Activated CD4-positive, alpha-beta memory T cell treated with anti-CD3 and anti-CD28 coated beads, Interleukin-2, amount 10 ng/mL, durations not matched to agents 7 days and 5 days (primary cell): ENCODE data around the gene MERTK. TPM values are rescaled to one million over a fixed set of nuclear protein-coding genes. Genes with fewer than 3 reads are reported as not detected.

Experiments
- CTCF ChIA-PET: fragments of 350-600 bp; sonication (Branson Sonifier 250); formaldehyde crosslinking; loops from one replicate; lab custom pipeline; 2021; ENCODE audit warnings: antibody characterized with exemption, inconsistent platforms; lab: Charles Lee
- POLR2A ChIA-PET: fragments of 350-600 bp; sonication (Branson Sonifier 250); formaldehyde crosslinking; loops from one replicate; lab custom pipeline; 2021; ENCODE audit warnings: antibody characterized with exemption; lab: Charles Lee
- DNase-seq: peaks from one replicate; pipeline ENCODE4 v3.0.0-alpha.2; 2020
- H3K27ac Mint-ChIP-seq: one replicate; pipeline ENCODE4 v1.8.0; 2021; ENCODE audit warnings: mild to moderate bottlenecking, mixed read lengths
- H3K27me3 Mint-ChIP-seq: one replicate; pipeline ENCODE4 v1.8.0; 2021; ENCODE audit warnings: mixed read lengths
- H3K36me3 Mint-ChIP-seq: one replicate; pipeline ENCODE4 v1.8.0; 2021; ENCODE audit warnings: low read depth, mixed read lengths
- H3K4me1 Mint-ChIP-seq: one replicate; pipeline ENCODE4 v1.8.0; 2021; ENCODE audit warnings: mixed read lengths
- H3K4me3 Mint-ChIP-seq: one replicate; pipeline ENCODE4 v1.8.0; 2021; ENCODE audit warnings: mild to moderate bottlenecking, mixed read lengths
- H3K9me3 Mint-ChIP-seq: one replicate; pipeline ENCODE4 v1.8.0; 2021; ENCODE audit warnings: mixed read lengths
- total RNA-seq, 2 experiments: library from RNA; stranded (reverse); gene quantifications; one replicate each; pipeline ENCODE4 v1.2.3, GENCODE V29; 2021

Gene MERTK
- total RNA-seq, 2 experiments from 2014 or later = 0.20 to 0.35 TPM

DNA sequence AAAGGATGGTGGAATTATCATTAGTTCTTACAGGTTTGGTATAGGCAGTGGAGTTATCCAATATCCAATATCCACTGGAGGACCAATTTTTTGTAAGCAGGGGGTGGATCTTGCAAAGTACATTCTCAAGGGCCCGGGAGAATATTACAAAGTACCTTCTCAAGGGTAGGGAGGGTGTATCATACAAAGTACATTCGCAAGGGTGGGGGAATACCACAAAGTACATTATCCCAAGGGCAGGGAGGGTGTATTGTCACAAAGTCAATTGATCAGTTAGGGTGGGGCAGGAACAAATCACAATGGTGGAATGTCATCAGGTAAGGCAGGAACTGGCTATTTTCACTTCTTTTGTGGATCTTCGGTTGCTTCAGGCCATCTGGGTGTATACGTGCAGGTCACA, 101.4 kb downstream of the MERTK start:
- H3K27ac Mint-ChIP-seq = no peak overlapping the region
- CTCF ChIA-PET = no interaction called here
- no peak overlapping the region for H3K4me3 Mint-ChIP-seq
- H3K4me1 Mint-ChIP-seq = peaks cover 5% of the 10 kb centered on the region
- no peak for DNase-seq
- no peaks in the 10 kb centered on the region for H3K27me3 Mint-ChIP-seq
- H3K9me3 Mint-ChIP-seq = no peaks in the 10 kb centered on the region
- H3K36me3 Mint-ChIP-seq = no peaks in the 10 kb centered on the region
- POLR2A ChIA-PET = no interaction called here

DNA sequence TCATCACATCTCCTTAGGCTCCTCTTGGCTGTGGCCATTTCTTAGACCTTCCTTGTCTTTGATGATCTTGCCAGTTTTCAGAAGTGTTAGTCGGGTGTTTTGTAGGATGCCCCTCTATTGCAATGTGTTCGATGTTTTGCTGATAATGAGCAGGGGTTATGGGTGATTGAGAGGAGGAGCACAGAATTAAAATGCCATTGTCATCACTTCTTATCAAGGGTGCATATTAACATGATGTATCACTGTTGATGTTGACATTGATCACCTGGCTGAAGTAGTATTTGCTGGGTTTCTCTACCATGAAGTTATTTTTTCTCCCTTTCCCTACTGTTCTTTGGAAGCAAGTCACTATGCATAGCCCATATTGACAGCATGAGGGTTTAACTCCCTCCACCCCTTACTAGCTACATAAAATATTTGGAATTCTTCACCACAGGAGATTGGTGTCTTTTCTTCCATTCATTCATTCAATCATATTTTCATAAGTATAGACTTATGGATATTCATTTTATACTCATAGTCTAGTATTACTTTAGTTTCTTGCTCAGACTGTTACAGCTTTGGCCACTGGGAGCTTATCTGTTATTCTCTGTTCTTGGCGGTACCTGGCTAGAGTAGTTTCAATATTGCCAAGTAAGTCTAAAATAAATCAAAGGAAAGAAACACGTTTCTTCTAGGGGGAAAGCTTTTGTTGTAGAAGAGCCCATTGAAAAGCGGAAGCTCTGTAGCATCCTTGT, 102.2 kb downstream of the MERTK start:
- DNase-seq = no peak
- H3K27ac Mint-ChIP-seq = no peak overlapping the region
- CTCF ChIA-PET = no interaction called here
- H3K9me3 Mint-ChIP-seq = no peaks in the 10 kb centered on the region
- no peak overlapping the region for H3K4me3 Mint-ChIP-seq
- no peaks in the 10 kb centered on the region for H3K36me3 Mint-ChIP-seq
- POLR2A ChIA-PET = no interaction called here
- H3K27me3 Mint-ChIP-seq = no peaks in the 10 kb centered on the region
- H3K4me1 Mint-ChIP-seq = peaks cover 5% of the 10 kb centered on the region

DNA sequence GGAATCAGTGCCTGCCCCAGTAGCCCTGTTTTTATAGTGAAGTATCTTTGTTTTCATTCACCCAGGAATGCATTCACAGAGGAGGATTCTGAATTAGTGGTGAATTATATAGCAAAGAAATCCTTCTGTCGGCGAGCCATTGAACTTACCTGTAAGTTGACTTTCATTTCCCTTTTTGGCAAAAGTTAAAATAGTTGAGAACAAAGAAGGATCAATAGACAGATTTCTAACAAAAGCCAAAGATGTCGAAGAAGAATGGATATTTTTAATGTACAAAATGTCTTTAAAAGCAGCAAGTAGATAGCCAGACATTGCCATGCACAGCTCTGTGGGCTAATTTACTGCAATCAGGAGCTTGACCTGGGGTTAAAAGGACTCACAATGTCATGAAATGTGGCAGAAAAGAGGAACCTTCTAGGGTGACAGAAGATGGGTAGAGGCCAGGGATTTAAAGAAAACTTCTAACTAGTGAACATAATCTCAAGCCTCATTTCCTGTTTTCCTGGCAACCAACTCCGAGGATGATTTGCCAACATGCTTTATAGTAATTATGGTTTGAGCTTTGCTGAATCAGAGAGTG, 102.8 kb downstream of the MERTK start:
- Mint-ChIP-seq H3K27ac (no peak overlapping the region), H3K4me1 (peaks cover 5% of the 10 kb centered on the region), H3K27me3 (no peaks in the 10 kb centered on the region), H3K4me3 (no peak overlapping the region), H3K9me3 (no peaks in the 10 kb centered on the region), H3K36me3 (no peaks in the 10 kb centered on the region)
- no peak for DNase-seq
- POLR2A ChIA-PET = no interaction called here
- CTCF ChIA-PET = no interaction called here

DNA sequence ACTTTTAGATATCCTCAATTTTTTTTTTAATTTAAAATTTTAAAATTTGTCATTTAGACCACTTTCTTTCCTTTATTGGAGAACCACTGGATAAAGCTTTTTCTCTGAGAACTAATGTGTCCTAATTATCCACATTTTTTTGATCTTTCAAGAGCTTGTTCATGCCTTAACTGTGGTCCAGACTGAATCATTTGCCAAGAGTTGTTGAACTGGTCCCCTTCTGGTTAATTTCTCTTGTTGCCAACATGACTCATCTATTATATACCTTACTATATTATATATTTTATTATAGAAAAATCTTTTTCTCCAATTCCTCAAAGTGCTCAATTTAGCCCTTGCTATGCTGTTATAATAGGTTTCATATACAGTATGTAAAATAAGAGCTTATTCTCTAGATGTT, 103.5 kb downstream of the MERTK start:
- peaks cover 5% of the 10 kb centered on the region for H3K4me1 Mint-ChIP-seq
- ChIA-PET CTCF (no interaction called here), POLR2A (no interaction called here)
- H3K36me3 Mint-ChIP-seq = no peaks in the 10 kb centered on the region
- H3K4me3 Mint-ChIP-seq = no peak overlapping the region
- DNase-seq = no peak
- no peak overlapping the region for H3K27ac Mint-ChIP-seq
- no peaks in the 10 kb centered on the region for H3K27me3 Mint-ChIP-seq
- no peaks in the 10 kb centered on the region for H3K9me3 Mint-ChIP-seq

DNA sequence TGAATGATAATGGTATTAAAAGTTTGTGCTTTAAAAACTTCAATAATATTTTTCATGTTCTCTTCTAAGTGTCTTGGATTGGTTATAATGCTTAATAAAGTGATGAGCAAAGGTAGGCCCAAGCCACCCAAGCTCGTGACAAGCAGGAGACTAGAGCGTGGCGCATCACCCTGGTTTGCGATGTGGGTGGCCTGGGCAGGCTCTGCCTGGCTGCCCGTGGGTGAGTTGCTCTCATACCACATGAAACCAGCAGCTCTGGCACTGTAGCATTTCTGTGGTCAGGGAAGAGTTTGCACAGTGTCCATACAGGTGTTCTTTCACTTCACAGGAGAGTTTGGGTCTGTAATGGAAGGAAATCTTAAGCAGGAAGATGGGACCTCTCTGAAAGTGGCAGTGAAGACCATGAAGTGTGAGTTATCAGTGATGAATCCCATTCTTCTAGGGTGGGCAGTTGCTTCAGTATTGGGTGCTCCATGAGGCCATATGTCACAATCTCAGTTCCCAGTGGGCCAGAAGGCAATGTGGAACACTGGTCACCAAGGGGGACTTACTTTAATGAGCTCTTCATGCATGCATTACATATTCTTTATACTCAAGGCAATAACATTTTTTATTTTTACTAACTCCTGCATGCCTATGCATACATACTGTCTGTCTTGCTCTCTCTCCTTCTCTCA, 105.3 kb downstream of the MERTK start:
- ChIA-PET CTCF (no interaction called here), POLR2A (no interaction called here)
- Mint-ChIP-seq H3K27ac (no peak overlapping the region), H3K4me3 (no peak overlapping the region), H3K9me3 (no peaks in the 10 kb centered on the region), H3K27me3 (peaks cover 2% of the 10 kb centered on the region), H3K4me1 (peaks cover 5% of the 10 kb centered on the region), H3K36me3 (no peaks in the 10 kb centered on the region)
- DNase-seq = no peak

DNA sequence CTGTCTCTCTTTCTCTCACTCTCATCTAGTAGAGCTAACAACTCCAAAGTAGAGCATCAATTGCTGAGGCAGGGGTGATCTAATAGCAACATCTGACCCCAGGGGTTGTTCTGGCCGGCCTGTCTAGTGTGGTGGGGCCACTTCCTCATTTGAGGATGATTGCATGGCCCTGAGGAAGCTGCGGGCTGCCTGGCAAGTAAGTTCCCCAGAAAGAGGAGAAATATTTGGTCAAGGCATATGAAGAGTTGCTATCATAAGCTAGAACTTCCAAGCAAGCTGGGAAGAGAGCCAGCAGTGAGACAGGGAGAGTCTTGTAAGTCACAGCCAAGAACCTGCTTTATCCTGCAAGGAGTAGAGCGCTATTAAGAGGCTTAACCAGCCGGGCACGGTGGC, 105.8 kb downstream of the MERTK start:
- ChIA-PET POLR2A (no interaction called here), CTCF (no interaction called here)
- Mint-ChIP-seq H3K4me1 (peaks cover 5% of the 10 kb centered on the region), H3K36me3 (no peaks in the 10 kb centered on the region), H3K27ac (no peak overlapping the region), H3K27me3 (peaks cover 4% of the 10 kb centered on the region), H3K9me3 (no peaks in the 10 kb centered on the region), H3K4me3 (no peak overlapping the region)
- no peak for DNase-seq

DNA sequence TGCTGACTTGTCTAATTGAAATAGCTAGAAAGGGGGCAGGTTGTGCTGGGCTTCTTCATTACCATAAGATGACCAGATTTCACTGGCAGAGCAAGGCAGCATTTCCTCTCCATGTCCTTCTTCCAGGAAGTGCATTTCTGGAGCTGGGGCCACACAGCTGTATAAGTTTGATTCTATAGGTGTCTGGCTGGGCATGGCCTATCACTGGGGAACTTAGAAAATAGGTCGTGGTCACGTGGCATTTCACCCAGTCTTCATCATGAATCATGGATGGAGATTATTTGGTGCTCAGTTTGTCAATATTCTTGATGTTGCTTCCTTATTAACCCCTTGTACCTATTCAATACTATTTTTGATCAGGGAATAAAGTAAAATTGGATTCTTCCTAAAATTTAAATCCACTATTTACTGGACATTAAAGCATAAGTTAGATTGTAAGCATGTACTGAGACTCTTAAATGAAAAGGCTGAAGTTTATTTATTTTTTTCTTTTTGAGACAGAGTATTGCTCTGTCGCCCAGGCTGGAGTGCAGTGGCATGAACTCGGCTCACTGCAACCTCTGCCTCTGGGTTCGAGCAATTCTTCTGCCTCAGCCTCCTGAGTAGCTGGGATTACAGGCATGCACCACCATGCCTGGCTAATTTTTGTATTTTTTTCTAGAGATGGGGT, 107.1 kb downstream of the MERTK start:
- no peak for DNase-seq
- Mint-ChIP-seq H3K4me1 (peaks cover 5% of the 10 kb centered on the region), H3K4me3 (no peak overlapping the region), H3K27ac (no peak overlapping the region), H3K9me3 (no peaks in the 10 kb centered on the region), H3K36me3 (no peaks in the 10 kb centered on the region), H3K27me3 (peaks cover 4% of the 10 kb centered on the region)
- ChIA-PET CTCF (no interaction called here), POLR2A (no interaction called here)

DNA sequence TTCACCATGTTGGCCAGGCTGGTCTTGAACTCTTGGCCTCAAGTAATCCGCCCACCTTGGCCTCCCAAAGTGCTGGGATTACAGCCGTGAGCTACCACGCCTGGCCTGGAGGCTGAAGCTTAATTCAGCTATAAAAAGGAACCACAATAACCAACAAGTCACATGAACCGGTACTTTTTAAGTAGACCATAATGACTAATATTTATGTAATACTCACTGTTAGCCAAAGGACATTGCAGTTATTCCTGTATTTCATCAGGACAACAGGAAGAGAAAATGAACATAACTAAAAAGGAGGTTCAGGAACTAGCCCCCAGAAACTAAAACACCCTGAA, 107.6 kb downstream of the MERTK start:
- Mint-ChIP-seq H3K36me3 (no peaks in the 10 kb centered on the region), H3K9me3 (no peaks in the 10 kb centered on the region), H3K27me3 (peaks cover 4% of the 10 kb centered on the region), H3K4me1 (peaks cover 5% of the 10 kb centered on the region), H3K4me3 (no peak overlapping the region), H3K27ac (no peak overlapping the region)
- no peak for DNase-seq
- ChIA-PET POLR2A (no interaction called here), CTCF (no interaction called here)

DNA sequence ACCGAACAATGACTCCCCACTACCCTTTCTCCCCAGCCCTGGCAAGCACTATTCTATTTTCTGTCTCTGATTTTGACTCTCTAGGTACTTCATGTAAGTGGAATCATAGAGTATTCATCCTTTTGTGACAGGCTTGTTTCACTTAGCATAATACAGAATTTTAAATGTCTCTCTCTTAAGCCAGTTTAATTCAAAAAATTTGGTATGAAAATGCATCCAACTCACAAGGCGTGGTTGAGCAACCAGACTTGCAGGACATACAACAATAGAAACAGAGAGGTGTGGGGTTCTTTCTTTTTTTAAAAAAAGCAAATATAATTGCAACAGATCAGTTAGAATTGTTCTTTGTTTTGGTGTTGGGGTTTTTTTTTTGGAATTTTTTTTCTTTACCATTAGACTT, 109.1 kb downstream of the MERTK start:
- Mint-ChIP-seq H3K4me3 (no peak overlapping the region), H3K4me1 (no peaks in the 10 kb centered on the region), H3K27me3 (peaks cover 4% of the 10 kb centered on the region), H3K27ac (no peak overlapping the region), H3K36me3 (no peaks in the 10 kb centered on the region), H3K9me3 (no peaks in the 10 kb centered on the region)
- CTCF ChIA-PET = no interaction called here
- POLR2A ChIA-PET = no interaction called here
- no peak for DNase-seq

DNA sequence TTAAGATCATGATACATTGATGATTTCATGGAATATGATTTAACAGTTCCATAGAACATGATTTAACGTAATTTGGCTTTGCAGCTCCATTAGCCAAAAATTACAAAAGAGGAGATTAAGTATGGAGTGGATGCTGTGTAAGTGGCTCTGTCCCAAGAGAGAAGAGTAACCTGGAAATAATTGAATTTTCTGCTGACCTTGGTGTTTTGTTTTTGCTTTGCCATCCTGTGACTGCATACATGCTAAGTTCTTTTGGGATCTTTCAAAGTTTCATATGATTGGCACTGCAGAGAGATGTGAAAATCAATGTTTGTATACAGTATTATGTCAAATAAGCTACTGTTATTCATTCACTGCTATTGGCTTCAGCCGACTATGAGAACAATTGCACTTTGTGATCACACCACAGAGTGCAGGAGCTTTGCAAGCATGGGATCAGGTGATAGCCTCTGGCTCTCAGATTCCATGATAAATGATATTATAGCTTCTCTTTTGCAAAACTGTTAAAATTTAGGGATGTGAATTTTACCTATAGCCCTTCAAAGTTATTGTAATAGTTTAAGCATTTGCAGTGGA, 110.6 kb downstream of the MERTK start:
- CTCF ChIA-PET = no interaction called here
- Mint-ChIP-seq H3K27ac (no peak overlapping the region), H3K4me1 (no peaks in the 10 kb centered on the region), H3K27me3 (peaks cover 4% of the 10 kb centered on the region), H3K9me3 (no peaks in the 10 kb centered on the region), H3K36me3 (no peaks in the 10 kb centered on the region), H3K4me3 (no peak overlapping the region)
- POLR2A ChIA-PET = no interaction called here
- no peak for DNase-seq

DNA sequence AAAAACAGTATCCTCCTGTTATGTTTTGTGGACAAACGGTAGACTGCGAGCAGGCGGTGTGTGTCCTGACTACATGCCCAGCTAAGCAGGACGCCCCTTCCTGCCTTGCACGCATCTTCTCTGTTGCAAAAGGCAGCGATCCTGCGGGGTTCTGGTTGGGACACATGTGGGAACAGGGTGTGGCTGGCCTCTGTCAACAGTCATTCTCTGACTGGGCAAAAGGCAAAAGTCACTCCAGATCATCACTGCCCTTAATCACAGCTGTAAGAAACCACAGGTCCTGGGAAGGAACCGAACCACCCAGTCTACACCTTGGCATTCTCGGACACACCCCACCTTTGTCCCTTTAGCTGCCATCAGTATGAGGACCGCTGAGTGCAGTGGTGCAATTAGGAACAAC, 112.3 kb downstream of the MERTK start:
- POLR2A ChIA-PET = no interaction called here
- H3K4me1 Mint-ChIP-seq = no peaks in the 10 kb centered on the region
- H3K27me3 Mint-ChIP-seq = peaks cover 4% of the 10 kb centered on the region
- no peak for DNase-seq
- H3K36me3 Mint-ChIP-seq = no peaks in the 10 kb centered on the region
- CTCF ChIA-PET = no interaction called here
- H3K9me3 Mint-ChIP-seq = no peaks in the 10 kb centered on the region
- no peak overlapping the region for H3K4me3 Mint-ChIP-seq
- H3K27ac Mint-ChIP-seq = no peak overlapping the region

DNA sequence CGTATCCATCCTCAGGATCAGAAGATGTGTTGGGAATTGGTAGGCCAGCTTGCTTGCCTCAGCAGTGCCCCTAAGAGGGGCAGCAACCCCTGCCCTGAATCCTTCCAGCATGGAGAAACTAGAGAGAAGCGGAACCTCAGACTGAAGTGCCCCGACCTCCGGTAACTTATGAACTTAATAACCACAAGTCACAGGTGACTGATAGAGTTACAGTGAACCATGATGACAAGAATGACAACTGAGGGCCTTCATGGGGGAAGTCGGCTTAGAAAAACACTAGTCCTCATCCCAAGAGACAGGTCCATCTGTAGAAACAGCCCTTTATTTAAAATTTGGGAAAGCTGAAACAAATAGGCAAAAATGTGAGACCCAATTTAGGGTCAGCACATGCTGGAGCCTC, 114.1 kb downstream of the MERTK start:
- CTCF ChIA-PET = no interaction called here

DNA sequence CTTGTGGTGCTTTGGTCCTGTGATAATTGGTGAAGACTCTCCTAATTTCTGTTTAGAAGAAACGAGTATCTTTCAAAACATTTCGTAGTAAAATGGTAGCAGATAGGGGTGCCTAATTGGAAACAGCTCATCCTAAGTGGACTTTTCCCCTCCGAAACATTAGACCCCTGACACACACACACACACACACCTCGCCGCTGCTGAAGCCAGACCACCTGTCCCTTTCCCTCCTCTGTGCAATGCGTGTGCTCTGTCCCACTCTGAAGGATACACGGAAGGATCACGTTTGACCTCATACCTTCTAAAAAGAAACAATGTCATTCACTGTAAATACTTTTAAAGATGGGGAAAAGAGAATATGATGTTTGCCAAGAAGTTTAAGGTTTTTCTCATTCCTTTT, 120.4 kb downstream of the MERTK start:
- no peaks in the 10 kb centered on the region for H3K9me3 Mint-ChIP-seq
- H3K4me3 Mint-ChIP-seq = no peak overlapping the region
- no peak for DNase-seq
- no peaks in the 10 kb centered on the region for H3K36me3 Mint-ChIP-seq
- no peak overlapping the region for H3K27ac Mint-ChIP-seq
- POLR2A ChIA-PET = no interaction called here
- CTCF ChIA-PET = no interaction called here
- H3K4me1 Mint-ChIP-seq = no peaks in the 10 kb centered on the region
- H3K27me3 Mint-ChIP-seq = peaks cover 29% of the 10 kb centered on the region

More for the DNA sequence above, 114.1 kb downstream of the MERTK start:
- Mint-ChIP-seq H3K9me3 (no peaks in the 10 kb centered on the region), H3K27me3 (peaks cover 13% of the 10 kb centered on the region), H3K4me3 (no peak overlapping the region), H3K27ac (no peak overlapping the region), H3K4me1 (no peaks in the 10 kb centered on the region), H3K36me3 (no peaks in the 10 kb centered on the region)
- no peak for DNase-seq
- POLR2A ChIA-PET = no interaction called here
